HCT116 (cell line): Measurements from ENCODE around the gene PPP1R14C. TPM values are rescaled to one million over a fixed set of nuclear protein-coding genes. Genes with fewer than 3 reads are reported as not detected.

Experiments
- ATAC-seq: fragments of 200-7000 bp; cut with Tn5 transposase; 2 replicates; pipeline ENCODE4 v1.9.1; 2020; ENCODE audit warnings: mild to moderate bottlenecking, moderate library complexity
- BruUV-seq: library from RNA; stranded (reverse); fragments of 400-500 nt; replicated peaks from 2 replicates; lab custom pipeline; 2021; lab: Mats Ljungman, UMichigan
- CTCF ChIA-PET: fragments of 300-600 bp; sonication (Branson Sonifier 250); formaldehyde crosslinking; loops from one replicate; lab custom pipeline; 2021; ENCODE audit warnings: antibody characterized with exemption; lab: Charles Lee
- POLR2A ChIA-PET: fragments of 300-600, 350-600 bp; sonication (Branson Sonifier 250); formaldehyde crosslinking; loops from one replicate; lab custom pipeline; 2021; ENCODE audit warnings: antibody characterized with exemption; lab: Charles Lee
- RAD21 ChIA-PET, 2 experiments: fragments of 300-600 bp; sonication (Branson Sonifier 250); formaldehyde crosslinking; loops; one replicate each; lab custom pipeline; 2023; ENCODE audit warnings: low total read pairs in 2 of 2; ENCODE audit not compliant: uncharacterized antibody in 2 of 2, unreplicated experiment in 2 of 2, low non-redundant PET in 1 of 2; lab: Charles Lee
- DNase-seq: peaks from one replicate; pipeline ENCODE4 v3.0.0-alpha.2; 2010; ENCODE audit warnings: low read depth, low spot score
- H2AFZ ChIP-seq: fragments of 200-600 bp; shearing (Covaris generic), sonication (generic); 2 replicates; pipeline ENCODE4 v1.6.1; 2017; ENCODE audit warnings: low read depth, mixed run types, mixed read lengths, antibody characterized with exemption, low read length; ENCODE audit not compliant: poor library complexity, severe bottlenecking
- H3K27ac ChIP-seq: 2 replicates; pipeline ENCODE4 v1.5.1; 2012; ENCODE audit warnings: low read depth, low read length
- H3K27me3 ChIP-seq: fragments of 200-600 bp; sonication (generic); 2 replicates; pipeline ENCODE4 v1.6.1; 2016; ENCODE audit warnings: mixed run types, low read length, mixed read lengths; ENCODE audit not compliant: insufficient read depth
- H3K36me3 ChIP-seq, 2 experiments: fragments of 200-500 bp in 1 of 2; fragments of 200-600 bp in 1 of 2; sonication (Bioruptor generic) in 1 of 2; sonication (generic) in 1 of 2; 2 replicates each; pipeline versions ENCODE4 v1.5.1 to v1.6.1; 2014 to 2016; ENCODE audit warnings: low read length in 2 of 2, inconsistent platforms in 1 of 2, mixed read lengths in 1 of 2, mixed run types in 1 of 2; ENCODE audit not compliant: insufficient read depth in 2 of 2, control insufficient read depth in 1 of 2
- H3K4me1 ChIP-seq, 2 experiments: fragments of 200-600 bp in 1 of 2; sonication (generic) in 1 of 2; 2 replicates each; pipeline versions ENCODE4 v1.5.1 to v1.6.1; 2012 to 2017; ENCODE audit warnings: low read length in 2 of 2, inconsistent platforms in 1 of 2, mild to moderate bottlenecking in 1 of 2, mixed read lengths in 1 of 2, mixed run types in 1 of 2, moderate library complexity in 1 of 2; ENCODE audit not compliant: insufficient read depth in 2 of 2, control insufficient read depth in 1 of 2
- H3K4me2 ChIP-seq: fragments of 200-600 bp; sonication (generic); 2 replicates; pipeline ENCODE4 v1.6.1; 2017; ENCODE audit warnings: mixed run types, low read length, mixed read lengths
- H3K4me3 ChIP-seq, 2 experiments: fragments of 200-600 bp in 1 of 2; sonication (generic) in 1 of 2; replicated peaks in 1 of 2; 2 replicates each; pipeline ENCODE4 v1.5.1; 2011 to 2016; ENCODE audit warnings: low read length in 2 of 2, control low read depth in 1 of 2, low read depth in 1 of 2, mild to moderate bottlenecking in 1 of 2, mixed read lengths in 1 of 2, mixed run types in 1 of 2
- H3K79me2 ChIP-seq: fragments of 200-600 bp; sonication (generic); 2 replicates; pipeline ENCODE4 v1.6.1; 2017; ENCODE audit warnings: mild to moderate bottlenecking, mixed run types, low read length, moderate library complexity, mixed read lengths; ENCODE audit not compliant: insufficient read depth
- H3K9ac ChIP-seq: fragments of 200-600 bp; sonication (generic); 2 replicates; pipeline ENCODE4 v1.6.1; 2016; ENCODE audit warnings: low read length, mixed read lengths
- H3K9me2 ChIP-seq: fragments of 200-600 bp; sonication (generic), shearing (Covaris generic); 2 replicates; pipeline ENCODE4 v1.6.1; 2017; ENCODE audit warnings: mixed run types, mild to moderate bottlenecking, moderate library complexity; ENCODE audit not compliant: insufficient read depth
- H3K9me3 ChIP-seq, 2 experiments: fragments of 200-500 bp in 1 of 2; fragments of 200-600 bp in 1 of 2; sonication (Bioruptor generic) in 1 of 2; sonication (generic) in 1 of 2; 2 replicates each; pipeline ENCODE4 v1.6.1; 2014 to 2017; ENCODE audit warnings: low read length in 2 of 2, mixed read lengths in 2 of 2, inconsistent platforms in 1 of 2, low read depth in 1 of 2, mild to moderate bottlenecking in 1 of 2, mixed run types in 1 of 2, moderate library complexity in 1 of 2; ENCODE audit not compliant: control insufficient read depth in 1 of 2, insufficient read depth in 1 of 2
- H4K20me1 ChIP-seq: fragments of 200-600 bp; sonication (generic), shearing (Covaris generic); 2 replicates; pipeline ENCODE4 v1.6.1; 2017; ENCODE audit warnings: mixed run types, mild to moderate bottlenecking, moderate library complexity; ENCODE audit not compliant: insufficient read depth
- ATF3 ChIP-seq: IDR thresholded peaks from 2 replicates; pipeline ENCODE4 v1.6.1; 2012
- CEBPB ChIP-seq: IDR thresholded peaks from 2 replicates; pipeline ENCODE4 v1.6.1; 2012; ENCODE audit warnings: low read depth
- EZH2 ChIP-seq: fragments of 200-600 bp; sonication (generic); IDR thresholded peaks from 2 replicates; pipeline ENCODE4 v1.6.1; 2017; ENCODE audit warnings: antibody characterized with exemption, mixed run types
- EZH2phosphoT487 ChIP-seq: fragments of 200-600 bp; IDR thresholded peaks from 2 replicates; pipeline ENCODE4 v1.6.1; 2018; ENCODE audit warnings: antibody characterized with exemption, borderline replicate concordance
- POLR2AphosphoS5 ChIP-seq: IDR thresholded peaks from 2 replicates; pipeline ENCODE4 v1.6.1; 2011; ENCODE audit warnings: mild to moderate bottlenecking, low read depth, low read length, moderate library complexity
- REST ChIP-seq: IDR thresholded peaks from 2 replicates; pipeline ENCODE4 v1.6.1; 2012; ENCODE audit warnings: low read depth
- intact Hi-C: fragments of 100-400 bp; cut with micrococcal nuclease; formaldehyde crosslinking; loops from 2 replicates; pipeline ENCODE4 v1.10.0; 2022
- total RNA-seq: library from RNA; stranded (reverse); gene quantifications from one replicate; pipeline ENCODE4 v1.2.1, GENCODE V29; 2021; ENCODE audit not compliant: unreplicated experiment

Gene PPP1R14C
- total RNA-seq, 1 experiment from 2014 or later = 7.8 TPM

- H4K20me1 ChIP-seq = no peaks in the 10 kb centered on the region
- H3K4me3 ChIP-seq = no peak overlapping the region
- H3K27ac ChIP-seq = no peak overlapping the region
- DNase-seq = no peak
- TF ChIP-seq EZH2phosphoT487 = no peak
- TF ChIP-seq EZH2 = no peak
- TF ChIP-seq POLR2AphosphoS5 = no peak
- TF ChIP-seq REST = no peak
- no peak for TF ChIP-seq CEBPB
- TF ChIP-seq ATF3 = no peak
- no peak overlapping the region for H3K9ac ChIP-seq
- RAD21 ChIA-PET = no interaction called here
- H3K4me1 ChIP-seq = no peaks in the 10 kb centered on the region
- BruUV-seq = no TSS peak
- no peak for ATAC-seq
- CTCF ChIA-PET = no interaction called here
- no peaks in the 10 kb centered on the region for H3K79me2 ChIP-seq
- no peaks in the 10 kb centered on the region for H3K9me2 ChIP-seq
- no peaks in the 10 kb centered on the region for H3K9me3 ChIP-seq
- POLR2A ChIA-PET = no interaction called here
- no peaks in the 10 kb centered on the region for H3K27me3 ChIP-seq
- intact Hi-C loops = no loop called here
- no peaks in the 10 kb centered on the region for H3K36me3 ChIP-seq
- no peak overlapping the region for H2AFZ ChIP-seq
- H3K4me2 ChIP-seq = no peak overlapping the region
Observed at GRCh38 chr6:150102750-150103270, 40.0 kb upstream of the PPP1R14C start.
